SU-DHL-6 (cell line): ENCODE results near the gene PPM1G.

ENCODE experiments used
- EZH2phosphoT487 ChIP-seq: fragments of 200-600 bp; sonication (generic), shearing (Covaris generic); conservative IDR thresholded peaks from 2 replicates; pipeline ENCODE4 v1.6.1; 2018; ENCODE audit warnings: mild to moderate bottlenecking, antibody characterized with exemption, low read length, moderate library complexity, mixed read lengths
- TF ChIP-seq, protein P1 (sequence below): fragments of 200-600 bp; sonication (generic); IDR thresholded peaks from one replicate; pipeline ENCODE4 v1.5.1; 2017; ENCODE audit warnings: antibody characterized with exemption, mild to moderate bottlenecking, low read length, moderate library complexity; ENCODE audit not compliant: insufficient read depth, poor library complexity, severe bottlenecking

DNA sequence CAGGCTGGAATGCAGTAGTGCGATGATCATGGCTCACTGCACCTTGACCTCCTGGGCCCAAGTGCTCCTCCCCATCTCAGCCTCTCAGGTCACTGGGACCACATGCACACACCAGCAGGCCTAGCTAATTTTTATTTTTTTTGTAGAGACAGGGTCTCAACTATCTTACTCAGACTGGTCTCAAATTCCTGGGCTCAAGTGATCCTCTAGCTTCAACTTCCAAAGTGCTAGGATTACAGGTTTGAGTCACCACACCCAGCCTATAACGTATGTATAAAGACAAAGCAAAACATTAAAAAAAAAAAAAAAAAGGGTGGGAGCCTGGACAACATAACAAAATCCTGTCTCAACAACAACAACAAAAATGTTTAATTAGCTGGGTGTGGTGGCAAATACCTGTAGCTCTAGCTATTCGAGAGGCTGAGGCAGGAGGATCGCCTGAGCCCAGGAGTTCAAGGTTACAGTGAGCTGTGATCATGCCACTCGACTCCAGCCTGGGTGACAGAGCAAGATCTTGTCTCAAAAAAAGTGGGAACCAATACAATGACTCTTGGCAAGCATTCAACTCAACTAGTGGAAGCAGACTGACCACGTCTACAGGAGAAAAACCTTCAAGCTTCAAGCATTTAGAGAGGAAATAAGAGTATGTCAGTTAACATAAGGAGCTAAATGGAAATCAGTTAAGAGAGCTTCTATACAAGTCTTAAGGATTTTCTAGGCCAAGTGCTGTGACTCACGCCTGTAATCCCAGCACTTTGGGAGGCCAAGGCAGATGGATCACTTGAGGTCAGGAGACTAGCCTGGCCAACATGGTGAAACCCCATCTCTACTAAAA, 55.4 kb downstream of the PPM1G start:
- TF ChIP-seq, protein P1, sequence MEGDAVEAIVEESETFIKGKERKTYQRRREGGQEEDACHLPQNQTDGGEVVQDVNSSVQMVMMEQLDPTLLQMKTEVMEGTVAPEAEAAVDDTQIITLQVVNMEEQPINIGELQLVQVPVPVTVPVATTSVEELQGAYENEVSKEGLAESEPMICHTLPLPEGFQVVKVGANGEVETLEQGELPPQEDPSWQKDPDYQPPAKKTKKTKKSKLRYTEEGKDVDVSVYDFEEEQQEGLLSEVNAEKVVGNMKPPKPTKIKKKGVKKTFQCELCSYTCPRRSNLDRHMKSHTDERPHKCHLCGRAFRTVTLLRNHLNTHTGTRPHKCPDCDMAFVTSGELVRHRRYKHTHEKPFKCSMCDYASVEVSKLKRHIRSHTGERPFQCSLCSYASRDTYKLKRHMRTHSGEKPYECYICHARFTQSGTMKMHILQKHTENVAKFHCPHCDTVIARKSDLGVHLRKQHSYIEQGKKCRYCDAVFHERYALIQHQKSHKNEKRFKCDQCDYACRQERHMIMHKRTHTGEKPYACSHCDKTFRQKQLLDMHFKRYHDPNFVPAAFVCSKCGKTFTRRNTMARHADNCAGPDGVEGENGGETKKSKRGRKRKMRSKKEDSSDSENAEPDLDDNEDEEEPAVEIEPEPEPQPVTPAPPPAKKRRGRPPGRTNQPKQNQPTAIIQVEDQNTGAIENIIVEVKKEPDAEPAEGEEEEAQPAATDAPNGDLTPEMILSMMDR: no peak
- no peak for TF ChIP-seq EZH2phosphoT487
